UCSD-AML1 (cell line): ENCODE measurements around the gene CHN1.

Experiments
- DNase-seq: peaks from one replicate; lab custom pipeline; 2025; ENCODE audit not compliant: unreplicated experiment; lab: John Stamatoyannopoulos, UW

The CHN1 gene

GRCh38 chr2:174877301-174877700 lies 127.9 kb downstream of the CHN1 start:
- no peak for DNase-seq

- no peak for DNase-seq
These were observed 131.1 kb downstream of the CHN1 start for GRCh38 chr2:174874085-174874484.

GRCh38 chr2:174873471-174873870 lies 131.7 kb downstream of the CHN1 start:
- DNase-seq: no peak

GRCh38 chr2:174870787-174871186 lies 134.4 kb downstream of the CHN1 start:
- no peak for DNase-seq

- no peak for DNase-seq
These were observed 136.3 kb downstream of the CHN1 start for GRCh38 chr2:174868878-174869277.

- no peak for DNase-seq
These were observed 138.8 kb downstream of the CHN1 start for GRCh38 chr2:174866421-174866820.

- DNase-seq: no peak
These were observed 142.0 kb downstream of the CHN1 start for GRCh38 chr2:174863183-174863582.

GRCh38 chr2:174859563-174860169 lies 145.5 kb downstream of the CHN1 start:
- no peak for DNase-seq

GRCh38 chr2:174858745-174859144 lies 146.4 kb downstream of the CHN1 start:
- DNase-seq: no peak

GRCh38 chr2:174856447-174856846 lies 148.7 kb downstream of the CHN1 start:
- DNase-seq: no peak

GRCh38 chr2:174846941-174847938 lies 157.9 kb downstream of the CHN1 start:
- no peak for DNase-seq

- no peak for DNase-seq
These were observed 159.0 kb downstream of the CHN1 start for GRCh38 chr2:174846218-174846617.

GRCh38 chr2:174844295-174844708 lies 160.9 kb downstream of the CHN1 start:
- no peak for DNase-seq

- no peak for DNase-seq
These were observed 162.7 kb downstream of the CHN1 start for GRCh38 chr2:174842496-174842895.

GRCh38 chr2:174841936-174842335 lies 163.2 kb downstream of the CHN1 start:
- DNase-seq: no peak

- no peak for DNase-seq
These were observed 163.8 kb downstream of the CHN1 start for GRCh38 chr2:174841350-174841749.

GRCh38 chr2:174840436-174840835 lies 164.7 kb downstream of the CHN1 start:
- no peak for DNase-seq

GRCh38 chr2:174839662-174840061 lies 165.5 kb downstream of the CHN1 start:
- no peak for DNase-seq

- DNase-seq: no peak
These were observed 168.2 kb downstream of the CHN1 start for GRCh38 chr2:174836995-174837390.

- DNase-seq: no peak
These were observed 168.7 kb downstream of the CHN1 start for GRCh38 chr2:174836377-174836994.

- DNase-seq: no peak
These were observed 169.4 kb downstream of the CHN1 start for GRCh38 chr2:174835797-174836255.

- no peak for DNase-seq
These were observed 171.4 kb downstream of the CHN1 start for GRCh38 chr2:174833737-174834136.
